GM23338 (cell line): ENCODE results near the gene TRIM51G.
"Not testable (repeated sequence)": the region's sequence is repeated elsewhere in the genome, so short reads cannot be mapped to it uniquely, and the experiment has no call there.

Experiments used
- CREB1 ChIP-seq: fragments of 250-450 bp; sonication (Bioruptor Pico); IDR thresholded peaks from 2 replicates; pipeline ENCODE4 v1.5.0; 2020; ENCODE audit warnings: low read depth, mild to moderate bottlenecking, moderate library complexity
- CTCF ChIP-seq, 2 experiments: fragments of 200-600 bp in 1 of 2; sonication (generic) in 1 of 2; conservative IDR thresholded peaks; 2 replicates each; pipeline versions ENCODE4 v1.5.1 to v1.6.1; 2016 to 2017; ENCODE audit warnings: antibody characterized with exemption in 2 of 2, low read depth in 2 of 2, mild to moderate bottlenecking in 2 of 2, moderate library complexity in 1 of 2
- ETS1 ChIP-seq: IDR thresholded peaks from 2 replicates; pipeline ENCODE4 v1.6.1; 2016; ENCODE audit warnings: antibody characterized with exemption
- EZH2 ChIP-seq: fragments of 200-600 bp; sonication (generic); IDR thresholded peaks from one replicate; pipeline ENCODE4 v1.8.0; 2017; ENCODE audit warnings: antibody characterized with exemption, mild to moderate bottlenecking, low read depth; ENCODE audit not compliant: unreplicated experiment
- EZH2phosphoT487 ChIP-seq: fragments of 200-600 bp; sonication (generic); IDR thresholded peaks from one replicate; pipeline ENCODE4 v1.8.1; 2018; ENCODE audit warnings: antibody characterized with exemption; ENCODE audit not compliant: unreplicated experiment
- JUNB ChIP-seq: IDR thresholded peaks from one replicate; pipeline ENCODE4 v1.6.1; 2016; ENCODE audit warnings: antibody characterized with exemption; ENCODE audit not compliant: unreplicated experiment
- POLR2AphosphoS5 ChIP-seq: IDR thresholded peaks from 2 replicates; pipeline ENCODE4 v1.6.1; 2016; ENCODE audit warnings: antibody characterized with exemption, low read depth
- REST ChIP-seq: IDR thresholded peaks from one replicate; pipeline ENCODE4 v1.6.1; 2018; ENCODE audit warnings: antibody characterized with exemption; ENCODE audit not compliant: unreplicated experiment
- ZNF114 ChIP-seq: fragments of 250-450 bp; sonication (Bioruptor Pico); IDR thresholded peaks from 2 replicates; pipeline ENCODE4 v1.5.0; 2020; ENCODE audit warnings: mild to moderate bottlenecking, moderate library complexity
- ZNF331 ChIP-seq: fragments of 250-450 bp; sonication (Bioruptor Pico); IDR thresholded peaks from 2 replicates; pipeline ENCODE4 v1.5.0; 2020; ENCODE audit warnings: low read depth, mild to moderate bottlenecking, moderate library complexity

DNA sequence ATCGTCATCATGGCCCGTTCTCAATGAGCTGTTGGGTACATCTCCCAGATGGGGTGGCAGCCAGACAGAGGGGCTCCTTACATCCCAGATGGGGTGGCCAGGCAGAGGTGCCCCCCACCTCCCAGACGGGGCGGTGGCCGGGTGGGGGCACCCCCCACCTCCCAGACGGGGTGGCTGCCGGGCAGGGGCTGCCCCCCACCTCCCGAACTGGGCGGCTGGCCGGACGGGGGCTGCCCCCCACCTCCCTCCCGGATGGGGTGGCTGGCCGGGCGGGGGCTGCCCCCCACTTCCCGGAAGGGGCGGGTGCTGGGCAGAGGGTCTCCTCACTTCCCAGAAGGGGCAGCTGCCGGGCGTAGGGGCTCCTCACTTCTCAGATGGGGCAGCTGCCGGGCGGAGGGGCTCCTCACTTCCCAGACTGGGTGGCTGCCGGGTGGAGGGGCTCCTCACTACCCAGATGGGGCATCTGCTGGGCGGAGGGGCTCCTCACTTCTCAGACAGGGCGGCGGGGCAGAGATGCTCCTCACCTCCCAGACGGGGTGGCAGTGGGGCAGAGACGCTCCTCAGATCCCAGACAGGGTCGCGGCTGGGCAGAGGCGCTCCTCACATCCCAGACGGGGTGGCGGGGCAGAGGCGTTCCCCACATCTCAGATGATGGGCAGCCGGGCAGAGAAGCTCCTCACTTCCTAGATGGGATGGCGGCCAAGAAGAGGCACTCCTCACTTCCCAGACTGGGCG lies 28.2 kb downstream of the TRIM51G start:
- TF ChIP-seq EZH2; CTCF (conservative IDR thresholded peaks at IDR 0.05; ENCODE audit: low read depth in 2 of 2); POLR2AphosphoS5; ZNF114 (CRISPR knock-in tag); EZH2phosphoT487; REST; JUNB; CREB1; ZNF331 (CRISPR knock-in tag); ETS1: not testable (repeated sequence)
